Suppressor macrophage (primary cell): Measurements from ENCODE around the gene SLC7A9.
"Not testable (repeated sequence)": the region's sequence is repeated elsewhere in the genome, so short reads cannot be mapped to it uniquely, and the experiment has no call there.

ENCODE experiments used
- DNase-seq, 4 experiments: peaks; one replicate each; pipeline ENCODE4 v3.0.0-alpha.2; 2020 to 2022

Gene SLC7A9

GRCh38 chr19:32863301-32863700, 6.3 kb downstream of the SLC7A9 start:
- DNase-seq, result no peak

- no peak for DNase-seq
Measured at GRCh38 chr19:32862741-32863140, 6.8 kb downstream of the SLC7A9 start.

DNA sequence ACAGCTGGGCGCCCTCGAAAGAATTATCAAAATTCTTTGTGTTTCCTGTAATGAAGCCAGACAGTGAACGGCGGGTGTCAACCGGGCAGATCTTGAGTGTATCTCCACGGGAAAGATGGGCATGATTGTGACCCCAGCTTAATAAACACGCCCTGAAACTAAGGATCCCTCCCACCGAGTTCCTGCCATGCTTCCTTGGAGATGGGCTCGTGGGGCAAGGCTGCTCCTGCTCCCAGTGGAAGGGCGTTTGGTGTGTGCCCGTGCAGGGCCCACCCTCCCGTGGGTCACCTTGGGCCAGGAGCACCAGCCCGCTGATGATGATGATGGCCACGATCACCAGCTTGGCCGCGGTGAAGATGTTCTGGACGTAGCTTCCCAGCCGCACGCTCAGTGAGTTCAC, 7.4 kb downstream of the SLC7A9 start:
- no peak for DNase-seq

DNA sequence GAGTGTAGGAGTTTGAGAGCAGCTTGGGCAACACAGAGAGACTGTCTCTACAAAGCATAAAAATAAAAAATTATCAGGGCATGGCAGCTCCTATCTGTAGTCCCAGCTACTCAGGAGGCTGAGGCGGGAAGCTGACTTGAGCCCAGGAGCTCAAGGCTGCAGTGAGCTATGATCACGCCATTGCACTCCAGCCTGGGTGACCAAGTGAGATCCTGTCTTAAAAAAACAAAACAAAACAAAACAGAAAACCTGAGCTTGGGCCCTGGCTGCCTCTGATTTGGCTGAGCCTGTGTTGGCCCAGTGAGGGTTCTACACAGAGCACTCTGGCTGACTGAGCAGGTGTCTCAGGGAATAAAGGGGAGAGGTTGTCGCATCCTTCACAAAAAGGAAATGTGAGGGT, 8.0 kb downstream of the SLC7A9 start:
- DNase-seq, result no peak

GRCh38 chr19:32859591-32859990, 10.0 kb downstream of the SLC7A9 start:
- no peak for DNase-seq

DNA sequence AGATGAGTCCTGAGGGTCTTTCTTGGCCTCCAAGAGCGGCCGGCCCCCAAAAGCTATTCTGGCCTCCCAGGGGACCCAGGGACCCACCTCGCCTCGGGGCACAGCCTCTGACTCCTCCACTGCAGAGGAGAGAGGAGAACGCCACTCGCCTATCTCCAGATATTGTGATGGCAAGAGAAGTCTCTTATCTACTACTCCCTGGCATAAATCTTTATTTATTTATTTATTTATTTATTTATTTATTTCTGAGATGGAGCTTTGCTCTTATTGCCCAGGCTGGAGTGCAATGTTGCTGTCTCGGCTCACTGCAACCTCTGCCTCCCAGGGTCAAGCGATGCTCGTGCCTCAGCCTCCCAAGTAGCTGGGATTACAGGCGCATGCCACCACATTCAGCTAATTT, 11.0 kb downstream of the SLC7A9 start:
- no peak for DNase-seq

DNA sequence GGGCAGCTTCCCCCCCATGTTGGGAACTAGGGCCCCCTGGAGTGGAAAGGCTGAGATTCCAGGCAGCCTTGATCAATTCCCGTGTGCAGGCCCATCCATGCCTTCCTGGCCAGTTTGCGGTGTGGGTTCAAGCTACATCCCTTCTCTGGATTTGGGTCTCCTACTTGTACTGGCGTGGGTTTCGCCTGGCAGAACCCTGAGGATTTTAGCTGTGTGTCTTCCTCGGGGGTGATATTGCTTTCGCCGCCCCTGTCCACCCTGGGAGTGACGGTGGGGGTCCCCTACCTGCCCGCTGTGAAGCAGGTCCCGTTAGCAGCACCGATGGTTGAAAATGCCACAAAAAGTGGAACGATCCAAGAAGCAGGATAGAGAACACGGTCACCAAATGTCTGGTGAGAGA, 11.4 kb downstream of the SLC7A9 start:
- no peak for DNase-seq

DNA sequence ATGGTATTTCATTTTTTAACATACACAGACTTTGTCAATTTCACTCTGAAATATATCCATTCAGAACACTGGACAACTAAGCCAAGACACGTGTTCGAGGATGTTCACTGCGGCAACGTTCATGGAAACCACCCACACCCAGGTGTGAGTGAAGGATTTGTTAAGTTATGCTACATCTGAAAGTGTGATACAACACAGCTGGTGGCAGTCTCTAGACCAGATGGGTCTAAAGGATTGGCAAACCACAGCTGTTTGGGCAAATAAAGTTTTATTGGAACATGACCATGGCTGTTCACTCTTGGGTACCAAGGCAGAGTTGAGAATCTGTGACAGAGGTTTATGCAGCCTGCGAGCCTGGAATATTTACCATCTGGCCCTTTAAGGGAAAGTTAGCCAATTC, 12.0 kb downstream of the SLC7A9 start:
- DNase-seq, result no peak

DNA sequence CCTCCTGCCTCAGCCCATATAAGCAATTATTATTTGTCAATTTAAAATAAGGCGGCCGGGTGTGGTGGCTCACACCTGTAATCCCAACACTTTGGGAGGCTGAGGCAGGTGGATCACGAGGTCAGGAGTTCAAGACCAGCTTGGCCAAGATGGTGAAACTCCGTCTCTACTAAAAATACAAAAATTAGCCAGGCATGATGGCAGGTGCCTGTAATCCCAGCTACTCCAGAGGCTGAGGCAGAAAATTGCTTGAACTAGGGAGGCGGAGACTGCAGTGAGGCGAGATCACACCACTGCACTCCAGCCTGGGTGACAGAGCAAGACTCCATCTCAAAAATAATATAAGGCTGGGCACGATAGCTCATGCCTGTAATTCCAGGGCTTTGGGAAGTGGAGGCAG, 12.7 kb downstream of the SLC7A9 start:
- not testable (repeated sequence) for DNase-seq

GRCh38 chr19:32852216-32852615, 17.4 kb downstream of the SLC7A9 start:
- DNase-seq, result no peak

DNA sequence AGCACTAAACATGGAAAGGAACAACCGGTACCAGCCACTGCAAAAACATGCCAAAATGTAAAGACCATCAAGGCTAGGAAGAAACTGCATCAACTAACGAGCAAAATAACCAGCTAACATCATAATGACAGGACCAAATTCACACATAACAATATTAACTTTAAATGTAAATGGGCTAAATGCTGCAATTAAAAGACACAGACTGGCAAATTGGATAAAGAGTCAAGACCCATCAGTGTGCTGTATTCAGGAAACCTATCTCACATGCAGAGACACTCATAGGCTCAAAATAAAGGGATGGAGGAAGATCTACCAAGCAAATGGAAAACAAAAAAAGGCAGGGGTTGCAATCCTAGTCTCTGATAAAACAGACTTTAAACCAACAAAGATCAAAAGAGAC, 21.5 kb downstream of the SLC7A9 start:
- not testable (repeated sequence) for DNase-seq

DNA sequence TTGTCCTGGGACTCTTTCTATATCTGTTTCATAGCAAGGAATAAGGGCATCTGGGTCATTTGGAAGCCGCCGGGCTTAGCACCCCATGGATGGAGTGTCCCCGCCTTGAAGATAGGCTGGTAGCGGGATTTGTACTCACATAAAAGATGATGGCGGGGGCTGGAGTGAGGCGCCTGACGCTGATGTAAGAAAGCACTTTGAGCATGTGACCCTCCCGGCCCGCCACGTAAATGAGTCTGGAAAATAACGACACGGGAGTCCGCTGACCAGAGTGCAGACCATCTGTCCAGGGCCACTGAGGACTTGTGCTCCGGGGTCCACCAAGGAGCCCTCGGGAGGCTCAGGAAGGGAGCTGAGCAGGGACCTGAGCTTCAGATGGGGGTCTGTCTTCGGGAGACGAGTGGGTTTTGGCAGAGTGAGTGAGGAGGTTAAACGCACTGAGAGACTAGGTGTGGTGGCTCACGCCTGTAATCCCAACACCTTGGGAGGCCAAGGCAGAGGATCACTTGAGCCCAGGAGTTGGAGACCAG, 25.8 kb downstream of the SLC7A9 start:
- DNase-seq, result no peak

DNA sequence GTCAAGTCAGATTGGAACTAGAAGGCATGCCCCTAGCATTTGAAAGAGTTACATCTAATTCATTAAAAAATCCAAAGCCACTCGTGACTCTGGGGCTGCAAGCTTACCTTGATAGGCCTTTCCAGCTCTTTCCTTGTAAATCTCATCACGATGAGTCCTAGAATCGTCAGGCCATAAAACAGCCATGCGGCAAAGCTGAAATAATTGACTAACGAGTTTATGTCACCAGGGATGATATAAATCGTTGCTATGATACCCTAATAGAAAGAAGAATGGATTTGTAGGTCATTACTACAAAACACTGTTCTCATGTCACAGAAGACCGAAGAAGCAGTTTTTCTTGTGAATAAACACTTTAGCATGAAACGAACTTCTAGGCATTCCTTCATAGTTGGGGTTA, 27.5 kb downstream of the SLC7A9 start:
- no peak for DNase-seq

- DNase-seq, result peak in 2 of 4 experiments; percentile 11 to 25
Measured at GRCh38 chr19:32837531-32837930, 32.0 kb downstream of the SLC7A9 start.

GRCh38 chr19:32833388-32833787, 36.2 kb downstream of the SLC7A9 start:
- not testable (repeated sequence) for DNase-seq

GRCh38 chr19:32832825-32833224, 36.7 kb downstream of the SLC7A9 start:
- DNase-seq, result not testable (repeated sequence)

- not testable (repeated sequence) for DNase-seq
Measured at GRCh38 chr19:32832094-32832493, 37.5 kb downstream of the SLC7A9 start.

- no peak for DNase-seq
Measured at GRCh38 chr19:32831611-32832010, 38.0 kb downstream of the SLC7A9 start.

DNA sequence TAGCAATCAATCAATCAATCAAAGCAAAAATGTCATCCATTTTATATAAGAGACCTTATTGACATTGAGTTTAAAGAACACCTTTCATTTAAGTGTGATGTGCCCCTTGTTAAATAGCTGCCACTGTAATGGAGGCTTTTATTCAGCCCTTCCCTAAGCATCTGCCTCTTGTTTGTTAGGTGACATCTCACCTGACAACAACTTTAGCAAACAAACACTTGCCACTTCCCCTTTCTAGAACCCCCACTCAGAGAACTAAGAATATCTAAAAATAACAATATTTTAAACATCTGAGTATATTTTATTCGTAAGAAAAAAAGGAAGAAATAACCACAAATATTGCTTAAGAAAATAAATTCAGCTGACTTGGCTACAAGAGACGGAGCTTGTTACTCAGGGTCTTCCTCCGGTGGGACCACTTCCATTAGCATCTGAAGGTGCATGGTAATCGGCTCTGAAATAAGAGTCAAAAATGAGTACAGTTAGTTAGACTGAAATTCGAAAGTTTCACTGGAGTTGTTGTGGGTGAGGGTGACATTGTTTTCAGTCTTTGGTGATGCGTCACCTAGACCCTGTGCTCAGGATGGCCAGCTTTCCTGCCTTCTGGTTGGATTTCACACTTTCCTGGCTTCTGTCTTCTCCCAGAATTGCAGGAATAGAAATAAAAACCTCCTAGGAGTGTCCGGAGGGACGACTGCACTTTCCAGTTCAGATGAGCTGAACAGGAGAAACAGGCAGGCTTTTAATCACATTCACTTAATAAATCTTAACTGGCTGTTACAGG, 39.1 kb downstream of the SLC7A9 start:
- DNase-seq, result no peak

GRCh38 chr19:32829345-32829896, 40.1 kb downstream of the SLC7A9 start:
- no peak for DNase-seq

- DNase-seq, result no peak
Measured at GRCh38 chr19:32828643-32829344, 40.8 kb downstream of the SLC7A9 start.

GRCh38 chr19:32828139-32828538, 41.4 kb downstream of the SLC7A9 start:
- no peak for DNase-seq

- no peak for DNase-seq
Measured at GRCh38 chr19:32824916-32825608, 44.5 kb downstream of the SLC7A9 start.
